Mesothelial cell of epicardium (in vitro differentiated cells): Measurements from ENCODE around the gene GSG1L. TPM values are rescaled to one million over a fixed set of nuclear protein-coding genes. Genes with fewer than 3 reads are reported as not detected.

Source experiments
- DNase-seq, 2 experiments: peaks; one replicate each; pipeline ENCODE4 v3.0.0; 2021; ENCODE audit warnings: low spot score in 2 of 2; ENCODE audit not compliant: unreplicated experiment in 2 of 2
- H3K27ac Mint-ChIP-seq: 2 replicates; pipeline ENCODE4 v1.8.0; 2021; ENCODE audit warnings: mixed read lengths
- H3K27me3 Mint-ChIP-seq: 2 replicates; pipeline ENCODE4 v1.8.0; 2021; ENCODE audit warnings: low read depth, mixed read lengths
- H3K36me3 Mint-ChIP-seq: 2 replicates; pipeline ENCODE4 v1.8.0; 2021; ENCODE audit warnings: mixed read lengths
- H3K4me1 Mint-ChIP-seq: 2 replicates; pipeline ENCODE4 v1.8.0; 2021; ENCODE audit warnings: mixed read lengths
- H3K4me3 Mint-ChIP-seq: 2 replicates; pipeline ENCODE4 v1.8.0; 2021; ENCODE audit warnings: mild to moderate bottlenecking, moderate library complexity, mixed read lengths
- H3K9me3 Mint-ChIP-seq: 2 replicates; pipeline ENCODE4 v1.8.0; 2021; ENCODE audit warnings: mixed read lengths
- CTCF ChIP-seq: fragments of 200-600 bp; sonication (generic); IDR thresholded peaks from one replicate; pipeline ENCODE4 v1.5.0; 2021; ENCODE audit warnings: antibody characterized with exemption; ENCODE audit not compliant: unreplicated experiment
- total RNA-seq: library from RNA; stranded (reverse); gene quantifications from 3 replicates; pipeline ENCODE4 v1.2.1, GENCODE V29; 2021

Gene GSG1L
- total RNA-seq, 1 donor from 2014 or later: 1.7 TPM

DNA sequence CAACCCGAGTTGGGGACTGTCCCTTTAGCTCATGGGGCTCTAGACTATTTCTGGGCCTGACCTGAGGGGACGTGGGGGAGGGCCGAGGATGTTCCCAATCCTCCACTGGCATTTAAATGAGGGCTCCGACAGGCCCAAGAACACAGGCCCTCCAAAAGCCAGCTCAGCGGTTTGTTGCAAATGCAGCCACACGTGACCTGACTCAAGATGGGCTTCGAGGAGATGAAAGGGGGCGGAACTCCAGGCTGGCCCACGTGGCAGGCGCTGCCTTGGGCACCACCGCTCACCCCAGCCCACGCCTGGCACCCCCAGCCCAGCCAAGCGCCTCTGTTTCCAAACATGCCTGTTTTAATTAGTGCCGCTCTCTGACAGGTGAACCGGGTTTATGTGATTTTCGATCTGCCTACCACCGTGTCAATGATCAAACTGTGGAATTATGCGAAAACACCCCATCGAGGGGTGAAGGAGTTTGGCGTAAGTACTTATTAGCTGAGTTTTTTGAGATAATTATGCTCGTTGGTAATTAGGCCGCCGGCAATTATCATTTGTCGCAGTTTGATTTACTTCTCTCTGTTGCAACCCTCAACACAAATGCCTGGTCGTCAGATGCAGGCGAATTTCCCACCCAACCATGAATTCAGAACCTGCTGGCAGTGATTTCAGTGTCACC, 286.8 kb downstream of the GSG1L start:
- Mint-ChIP-seq H3K27me3 (no peaks in the 10 kb centered on the region), H3K36me3 (peaks cover 7% of the 10 kb centered on the region), H3K27ac (no peak overlapping the region), H3K4me1 (peaks cover 10% of the 10 kb centered on the region), H3K9me3 (no peaks in the 10 kb centered on the region), H3K4me3 (no peak overlapping the region)
- no peak for DNase-seq
- no peak for TF ChIP-seq CTCF

DNA sequence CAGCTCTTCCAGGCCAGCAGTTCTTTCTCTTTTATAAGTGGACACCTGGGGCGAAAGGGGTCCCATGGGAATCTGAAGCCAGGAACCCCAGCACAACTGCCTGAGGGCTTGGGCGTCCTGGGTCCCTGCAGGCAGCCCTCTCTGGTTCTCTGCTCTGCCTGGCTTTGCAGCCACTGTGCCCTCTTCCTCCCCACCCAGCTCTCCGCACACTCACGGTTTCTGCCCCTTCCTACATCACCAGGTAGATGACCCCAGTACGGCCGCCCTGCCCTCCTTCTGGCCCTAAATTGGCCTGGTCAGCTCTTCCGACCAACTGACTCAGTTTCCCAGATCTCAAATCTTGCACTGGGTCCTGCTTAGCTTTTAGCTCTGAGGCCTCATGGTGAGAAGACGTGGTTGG, 288.3 kb downstream of the GSG1L start:
- no peak for DNase-seq
- Mint-ChIP-seq H3K4me3 (no peak overlapping the region), H3K27me3 (no peaks in the 10 kb centered on the region), H3K9me3 (no peaks in the 10 kb centered on the region), H3K36me3 (peaks cover 11% of the 10 kb centered on the region), H3K27ac (peak overlapping the region; percentile 2), H3K4me1 (peaks cover 10% of the 10 kb centered on the region)
- TF ChIP-seq CTCF: no peak

DNA sequence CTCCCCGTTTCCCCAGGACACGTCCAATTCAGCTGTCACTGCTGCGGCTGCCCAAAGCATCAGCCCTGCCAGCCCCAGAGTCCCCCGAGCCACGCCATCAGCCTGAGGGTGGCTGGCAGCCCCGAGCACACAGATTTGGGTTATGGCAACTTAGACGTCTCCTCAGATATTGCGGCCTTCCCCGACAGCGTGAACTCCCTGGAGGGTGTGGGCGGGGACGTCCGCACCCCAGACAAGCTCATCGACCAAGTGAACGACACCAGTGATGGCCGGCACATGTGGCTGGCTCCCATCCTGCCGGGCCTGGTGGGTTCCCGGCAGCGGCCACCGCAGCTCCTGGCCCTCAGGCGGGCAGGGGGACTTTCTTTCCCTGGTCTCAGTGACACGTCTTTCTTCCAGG, 288.7 kb downstream of the GSG1L start:
- Mint-ChIP-seq H3K9me3 (no peaks in the 10 kb centered on the region), H3K27ac (no peak overlapping the region), H3K4me1 (peaks cover 12% of the 10 kb centered on the region), H3K36me3 (peaks cover 12% of the 10 kb centered on the region), H3K27me3 (no peaks in the 10 kb centered on the region), H3K4me3 (no peak overlapping the region)
- DNase-seq: no peak
- no peak for TF ChIP-seq CTCF

GRCh38 chr16:27773344-27773743, 290.2 kb downstream of the GSG1L start:
- TF ChIP-seq CTCF: no peak
- no peak overlapping the region for H3K4me3 Mint-ChIP-seq
- H3K36me3 Mint-ChIP-seq: peaks cover 18% of the 10 kb centered on the region
- peaks cover 10% of the 10 kb centered on the region for H3K4me1 Mint-ChIP-seq
- no peak for DNase-seq
- H3K27ac Mint-ChIP-seq: no peak overlapping the region
- H3K9me3 Mint-ChIP-seq: no peaks in the 10 kb centered on the region
- no peaks in the 10 kb centered on the region for H3K27me3 Mint-ChIP-seq

GRCh38 chr16:27772093-27772825, 291.3 kb downstream of the GSG1L start:
- H3K27ac Mint-ChIP-seq: no peak overlapping the region
- H3K9me3 Mint-ChIP-seq: no peaks in the 10 kb centered on the region

More at GRCh38 chr16:27772093-27772825, 291.3 kb downstream of the GSG1L start:
- Mint-ChIP-seq H3K4me3 (no peak overlapping the region), H3K27me3 (no peaks in the 10 kb centered on the region), H3K4me1 (peaks cover 10% of the 10 kb centered on the region), H3K36me3 (peaks cover 18% of the 10 kb centered on the region)
- TF ChIP-seq CTCF: no peak
- no peak for DNase-seq
